HepG2 (cell line): ENCODE measurements around the gene KLHL8. TPM values are rescaled to one million over a fixed set of nuclear protein-coding genes. Genes with fewer than 3 reads are reported as not detected.

Experiments
- ATAC-seq: fragments of 200-7000 bp; cut with Tn5 transposase; 3 replicates; pipeline ENCODE4 v1.9.1; 2020; ENCODE audit warnings: mild to moderate bottlenecking, moderate library complexity
- BruUV-seq: library from RNA; stranded (reverse); fragments of 400-500 nt; replicated peaks from 2 replicates; lab custom pipeline; 2021; lab: Mats Ljungman, UMichigan
- CTCF ChIA-PET: fragments of 300-600 bp; formaldehyde crosslinking; extraction: SDS; loops from one replicate; lab custom pipeline; 2021; ENCODE audit warnings: low total read pairs, inconsistent platforms, low intra/inter-chr PET ratio; lab: Yijun Ruan, JAX
- POLR2A ChIA-PET: fragments of 350-600 bp; sonication (Branson Sonifier 250); formaldehyde crosslinking; loops from one replicate; lab custom pipeline; 2020; ENCODE audit warnings: antibody characterized with exemption, inconsistent platforms; lab: Yijun Ruan, JAX
- DNase-seq: peaks from one replicate; pipeline ENCODE4 v3.0.0-alpha.2; 2015; ENCODE audit warnings: low spot score
- FAIRE-seq: peaks from 3 replicates; lab custom pipeline; 2011; peaks lifted over from hg19 to GRCh38; lab: Jason Lieb, UNC
- H2AFZ ChIP-seq: one replicate; pipeline ENCODE4 v1.6.1; 2011; ENCODE audit warnings: low read length, inconsistent platforms
- H3K27ac ChIP-seq: fragments of 300-600 bp; 3 replicates; pipeline ENCODE4 v1.8.0; 2011; ENCODE audit warnings: mixed run types, mild to moderate bottlenecking, mixed read lengths, low read length, inconsistent platforms; ENCODE audit not compliant: insufficient read depth; ENCODE audit errors: extremely low read length
- H3K27me3 ChIP-seq, 2 experiments: fragments of 200-600 bp in 1 of 2; 2 replicates in 1 of 2; 3 replicates in 1 of 2; pipeline versions ENCODE4 v1.6.0 to v1.8.0; 2011; ENCODE audit warnings: low read length in 2 of 2, mild to moderate bottlenecking in 2 of 2, moderate library complexity in 2 of 2, inconsistent platforms in 1 of 2; ENCODE audit not compliant: insufficient read depth in 2 of 2, control insufficient read depth in 1 of 2
- H3K36me3 ChIP-seq, 2 experiments: fragments of 200-600 bp in 1 of 2; replicated peaks in 1 of 2; 2 replicates in 1 of 2; 3 replicates in 1 of 2; pipeline versions ENCODE4 v1.5.1 to v1.8.0; 2011; ENCODE audit warnings: low read length in 2 of 2, inconsistent platforms in 1 of 2; ENCODE audit not compliant: insufficient read depth in 2 of 2, control insufficient read depth in 1 of 2
- H3K4me1 ChIP-seq: 2 replicates; pipeline ENCODE4 v1.5.1; 2012; ENCODE audit warnings: low read length, inconsistent platforms; ENCODE audit not compliant: insufficient read depth
- H3K4me2 ChIP-seq: 2 replicates; pipeline ENCODE4 v1.6.0; 2011; ENCODE audit warnings: low read depth, low read length, inconsistent platforms
- H3K4me3 ChIP-seq, 3 experiments: fragments of 200-600 bp in 1 of 3; sonication (generic), shearing (Covaris generic) in 1 of 3; replicated peaks in 1 of 3; 2 replicates each; pipeline ENCODE4 v1.5.1; 2011 to 2016; ENCODE audit warnings: low read length in 3 of 3, inconsistent platforms in 2 of 3, low read depth in 2 of 3, mild to moderate bottlenecking in 2 of 3, control low read depth in 1 of 3, mixed read lengths in 1 of 3; ENCODE audit not compliant: insufficient read depth in 1 of 3
- H3K79me2 ChIP-seq: one replicate; pipeline ENCODE4 v1.6.1; 2011; ENCODE audit warnings: low read length, inconsistent platforms; ENCODE audit not compliant: insufficient read depth
- H3K9ac ChIP-seq: 2 replicates; pipeline ENCODE4 v1.6.0; 2011; ENCODE audit warnings: mild to moderate bottlenecking, low read depth, low read length, inconsistent platforms; ENCODE audit not compliant: insufficient read depth
- H3K9me3 ChIP-seq: 2 replicates; pipeline ENCODE4 v1.5.1; 2012; ENCODE audit warnings: mild to moderate bottlenecking, low read length
- H4K20me1 ChIP-seq: 2 replicates; pipeline ENCODE4 v1.6.0; 2011; ENCODE audit warnings: inconsistent platforms, mild to moderate bottlenecking, low read length, moderate library complexity; ENCODE audit not compliant: insufficient read depth
- DNMT1 ChIP-seq: sonication (generic); formaldehyde crosslinking; IDR thresholded peaks from 2 replicates; pipeline ENCODE4 v1.5.1; 2020; ENCODE audit warnings: mild to moderate bottlenecking, missing genetic modification reagents
- EP300 ChIP-seq, 3 experiments: sonication (generic) in 1 of 3; formaldehyde crosslinking in 1 of 3; IDR thresholded peaks; 2 replicates each; pipeline versions ENCODE4 v1.5.1 to v1.6.1; 2011 to 2020; ENCODE audit warnings: low read depth in 2 of 3, low read length in 2 of 3, borderline replicate concordance in 1 of 3, improper control_type of control experiment in 1 of 3, mild to moderate bottlenecking in 1 of 3, missing genetic modification reagents in 1 of 3, moderate library complexity in 1 of 3
- GLI4 ChIP-seq: sonication (generic); formaldehyde crosslinking; IDR thresholded peaks from 2 replicates; pipeline ENCODE4 v1.5.1; 2020; ENCODE audit warnings: missing genetic modification reagents, mild to moderate bottlenecking, moderate library complexity, borderline replicate concordance
- KIAA2018 ChIP-seq: sonication (generic); formaldehyde crosslinking; IDR thresholded peaks from 2 replicates; pipeline ENCODE4 v1.5.0; 2020; ENCODE audit warnings: mild to moderate bottlenecking, missing genetic modification reagents, borderline replicate concordance
- KLF9 ChIP-seq: IDR thresholded peaks from 2 replicates; pipeline ENCODE4 v1.6.1; 2016; ENCODE audit warnings: low read depth
- MAZ ChIP-seq, 2 experiments: sonication (generic) in 1 of 2; formaldehyde crosslinking in 1 of 2; IDR thresholded peaks; 2 replicates each; pipeline versions ENCODE4 v1.5.0 to v1.6.1; 2012 to 2020; ENCODE audit warnings: low read depth in 2 of 2, mild to moderate bottlenecking in 2 of 2, borderline replicate concordance in 1 of 2, improper control_type of control experiment in 1 of 2, low read length in 1 of 2, missing genetic modification reagents in 1 of 2, moderate library complexity in 1 of 2
- NFKB2 ChIP-seq: sonication (generic); formaldehyde crosslinking; IDR thresholded peaks from 2 replicates; pipeline ENCODE4 v1.4.0; 2020; ENCODE audit warnings: missing genetic modification reagents, borderline replicate concordance
- SP5 ChIP-seq: IDR thresholded peaks from 2 replicates; pipeline ENCODE4 v1.6.1; 2016; ENCODE audit warnings: low read depth, borderline replicate concordance
- ZMYM3 ChIP-seq: sonication (generic); formaldehyde crosslinking; IDR thresholded peaks from 2 replicates; pipeline ENCODE4 v1.5.1; 2020; ENCODE audit warnings: mild to moderate bottlenecking, missing genetic modification reagents
- ZNF746 ChIP-seq: sonication (generic); formaldehyde crosslinking; IDR thresholded peaks from 2 replicates; pipeline ENCODE4 v1.8.0; 2022; ENCODE audit warnings: mild to moderate bottlenecking, missing genetic modification reagents
- ZNF775 ChIP-seq: sonication (generic); formaldehyde crosslinking; IDR thresholded peaks from 2 replicates; pipeline ENCODE4 v1.4.0; 2020; ENCODE audit warnings: missing genetic modification reagents, mild to moderate bottlenecking, moderate library complexity, borderline replicate concordance
- WGBS: methylation state at CpG from one replicate; pipeline ENCODE4 v1.1.6; 2017; ENCODE audit warnings: low lambda C conversion rate; 5-methylcytosine and 5-hydroxymethylcytosine counted together
- in situ Hi-C: cut with HindIII; loops from 2 replicates; pipeline ENCODE4 v1.10.0; 2017; ENCODE audit warnings: low pct_unique_long_range_greater_than_20kb; ENCODE audit not compliant: extremely low pct_ligation_motif_present
- intact Hi-C: fragments of 100-400 bp; cut with micrococcal nuclease; formaldehyde crosslinking; loops from one replicate; pipeline ENCODE4 v1.10.0; 2022; ENCODE audit not compliant: unreplicated experiment
- polyA plus RNA-seq, 8 experiments: library from polyadenylated mRNA; depleted of rRNA in 3 of 8; stranded (reverse) in 7 of 8; unstranded in 1 of 8; fragments of >200 nt; fragmentation: Illumina TruSeq in 4 of 8; extraction: Trizol in 4 of 8; gene quantifications; 2 replicates each; pipeline versions ENCODE4 v1.2.1 to v1.2.3, GENCODE V29; 2011 to 2016; ENCODE audit warnings: low read depth in 4 of 8, missing spikeins in 1 of 8, mixed read lengths in 1 of 8; ENCODE audit not compliant: insufficient read depth in 1 of 8
- total RNA-seq, 5 experiments: library from RNA; depleted of rRNA; stranded (reverse); fragments of >200 nt; fragmentation: Illumina TruSeq; extraction: Trizol; gene quantifications; 2 replicates each; pipeline ENCODE4 v1.2.3, GENCODE V29; 2016; ENCODE audit warnings: low read depth in 1 of 5
- TF ChIP-seq, protein P1 (sequence below): sonication (generic); formaldehyde crosslinking; IDR thresholded peaks from 2 replicates; pipeline ENCODE4 v1.5.0; 2020; ENCODE audit warnings: mild to moderate bottlenecking, missing genetic modification reagents
- TF ChIP-seq, protein P2 (sequence below): sonication (generic); formaldehyde crosslinking; IDR thresholded peaks from 2 replicates; pipeline ENCODE4 v1.5.1; 2020; ENCODE audit warnings: missing genetic modification reagents, mild to moderate bottlenecking, borderline replicate concordance

KLHL8 gene
- total and polyA plus RNA-seq, 2 of the 13 experiments (the other 11 are each of a cell fraction or from before 2014, with no cell fraction given), result 2.8 to 11.7 TPM

DNA sequence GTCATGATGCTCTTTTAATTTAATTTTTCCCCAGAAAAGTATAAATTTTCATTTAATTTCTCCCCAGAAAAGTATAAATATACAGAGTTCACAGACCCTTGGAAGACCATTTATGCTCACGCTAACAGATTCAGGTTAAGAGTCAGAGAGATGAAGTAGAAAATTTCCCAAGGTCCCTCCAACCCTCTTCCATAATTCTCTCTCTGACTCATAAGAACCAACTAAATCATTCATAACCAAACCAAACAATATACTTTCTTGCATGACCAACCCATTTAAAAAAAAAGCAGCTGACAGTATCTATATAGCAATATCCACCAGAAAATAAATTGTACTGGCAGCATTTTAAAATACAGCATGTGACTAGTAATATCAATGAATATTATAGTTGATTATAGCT lies 3.9 kb downstream of the KLHL8 start:
- H2AFZ ChIP-seq, result no peak overlapping the region
- H3K9me3 ChIP-seq, result no peaks in the 10 kb centered on the region
- H3K27ac ChIP-seq, result no peak overlapping the region
- BruUV-seq, result no TSS peak
- no peaks in the 10 kb centered on the region for H3K36me3 ChIP-seq
- no peaks in the 10 kb centered on the region; a peak in 1 of 5 replicates for H3K27me3 ChIP-seq
- ChIA-PET CTCF (no interaction called here), POLR2A (no interaction called here)
- WGBS, result 93% methylated on average over 1 of the region's 1 CpG
- no peak for FAIRE-seq
- in situ Hi-C loops, result no loop called here
- intact Hi-C loops, result no loop called here
- H4K20me1 ChIP-seq, result no peaks in the 10 kb centered on the region; the same call in 1 of the 2 replicates
- no peak overlapping the region for H3K4me3 ChIP-seq
- no peak for DNase-seq
- no peak overlapping the region for H3K9ac ChIP-seq
- ATAC-seq, result no peak
- peaks cover 53% of the 10 kb centered on the region for H3K79me2 ChIP-seq
- no peak overlapping the region for H3K4me2 ChIP-seq
- peaks cover 18% of the 10 kb centered on the region for H3K4me1 ChIP-seq
- TF ChIP-seq ZMYM3 (CRISPR knock-in tag) (no peak), MAZ (IDR thresholded peaks at IDR 0.05; ENCODE audit: borderline replicate concordance, low read depth, low read length) (no peak), MAZ (CRISPR knock-in tag; IDR thresholded peaks at IDR 0.05; ENCODE audit: low read depth) (no peak), ZNF775 (CRISPR knock-in tag) (no peak), NFKB2 (CRISPR knock-in tag) (no peak), ZNF746 (CRISPR knock-in tag) (no peak), KIAA2018 (CRISPR knock-in tag) (no peak), DNMT1 (CRISPR knock-in tag) (no peak), SP5 (CRISPR knock-in tag) (no peak), GLI4 (CRISPR knock-in tag) (no peak), EP300 (IDR thresholded peaks at IDR 0.05; ENCODE audit: low read depth in 2 of 2, low read length in 2 of 2) (no peak), EP300 (CRISPR knock-in tag; IDR thresholded peaks at IDR 0.05; ENCODE audit: borderline replicate concordance) (no peak), KLF9 (CRISPR knock-in tag) (no peak)
- TF ChIP-seq, protein P1, sequence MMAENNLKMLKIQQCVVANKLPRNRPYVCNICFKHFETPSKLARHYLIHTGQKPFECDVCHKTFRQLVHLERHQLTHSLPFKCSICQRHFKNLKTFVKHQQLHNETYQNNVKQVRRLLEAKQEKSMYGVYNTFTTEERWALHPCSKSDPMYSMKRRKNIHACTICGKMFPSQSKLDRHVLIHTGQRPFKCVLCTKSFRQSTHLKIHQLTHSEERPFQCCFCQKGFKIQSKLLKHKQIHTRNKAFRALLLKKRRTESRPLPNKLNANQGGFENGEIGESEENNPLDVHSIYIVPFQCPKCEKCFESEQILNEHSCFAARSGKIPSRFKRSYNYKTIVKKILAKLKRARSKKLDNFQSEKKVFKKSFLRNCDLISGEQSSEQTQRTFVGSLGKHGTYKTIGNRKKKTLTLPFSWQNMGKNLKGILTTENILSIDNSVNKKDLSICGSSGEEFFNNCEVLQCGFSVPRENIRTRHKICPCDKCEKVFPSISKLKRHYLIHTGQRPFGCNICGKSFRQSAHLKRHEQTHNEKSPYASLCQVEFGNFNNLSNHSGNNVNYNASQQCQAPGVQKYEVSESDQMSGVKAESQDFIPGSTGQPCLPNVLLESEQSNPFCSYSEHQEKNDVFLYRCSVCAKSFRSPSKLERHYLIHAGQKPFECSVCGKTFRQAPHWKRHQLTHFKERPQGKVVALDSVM (CRISPR knock-in tag), result no peak
- TF ChIP-seq, protein P2, sequence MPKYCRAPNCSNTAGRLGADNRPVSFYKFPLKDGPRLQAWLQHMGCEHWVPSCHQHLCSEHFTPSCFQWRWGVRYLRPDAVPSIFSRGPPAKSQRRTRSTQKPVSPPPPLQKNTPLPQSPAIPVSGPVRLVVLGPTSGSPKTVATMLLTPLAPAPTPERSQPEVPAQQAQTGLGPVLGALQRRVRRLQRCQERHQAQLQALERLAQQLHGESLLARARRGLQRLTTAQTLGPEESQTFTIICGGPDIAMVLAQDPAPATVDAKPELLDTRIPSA (CRISPR knock-in tag), result no peak
